BE2C (cell line): ENCODE data around the gene BAHD1.

ENCODE experiments used
- DNase-seq: peaks from one replicate; pipeline ENCODE4 v3.0.0-alpha.2; 2020
- H3K27me3 ChIP-seq: fragments of 250-450 bp; sonication (Bioruptor Pico); 2 replicates; pipeline ENCODE4 v1.5.1; 2020; ENCODE audit warnings: mild to moderate bottlenecking
- H3K36me3 ChIP-seq: fragments of 250-450 bp; sonication (Bioruptor Pico); 2 replicates; pipeline ENCODE4 v1.5.1; 2020; ENCODE audit warnings: mild to moderate bottlenecking
- H3K4me1 ChIP-seq: fragments of 250-450 bp; sonication (Bioruptor Pico); 2 replicates; pipeline ENCODE4 v1.5.1; 2020
- H3K4me3 ChIP-seq: 2 replicates; pipeline ENCODE4 v1.5.1; 2011; ENCODE audit warnings: low read depth, low read length
- H3K9me3 ChIP-seq: fragments of 250-450 bp; sonication (Bioruptor Pico); 2 replicates; pipeline ENCODE4 v1.5.1; 2020
- TF ChIP-seq, protein P1 (sequence below): IDR thresholded peaks from 2 replicates; pipeline ENCODE4 v1.5.1; 2012; ENCODE audit warnings: mild to moderate bottlenecking, low read depth, low read length

Gene BAHD1

DNA sequence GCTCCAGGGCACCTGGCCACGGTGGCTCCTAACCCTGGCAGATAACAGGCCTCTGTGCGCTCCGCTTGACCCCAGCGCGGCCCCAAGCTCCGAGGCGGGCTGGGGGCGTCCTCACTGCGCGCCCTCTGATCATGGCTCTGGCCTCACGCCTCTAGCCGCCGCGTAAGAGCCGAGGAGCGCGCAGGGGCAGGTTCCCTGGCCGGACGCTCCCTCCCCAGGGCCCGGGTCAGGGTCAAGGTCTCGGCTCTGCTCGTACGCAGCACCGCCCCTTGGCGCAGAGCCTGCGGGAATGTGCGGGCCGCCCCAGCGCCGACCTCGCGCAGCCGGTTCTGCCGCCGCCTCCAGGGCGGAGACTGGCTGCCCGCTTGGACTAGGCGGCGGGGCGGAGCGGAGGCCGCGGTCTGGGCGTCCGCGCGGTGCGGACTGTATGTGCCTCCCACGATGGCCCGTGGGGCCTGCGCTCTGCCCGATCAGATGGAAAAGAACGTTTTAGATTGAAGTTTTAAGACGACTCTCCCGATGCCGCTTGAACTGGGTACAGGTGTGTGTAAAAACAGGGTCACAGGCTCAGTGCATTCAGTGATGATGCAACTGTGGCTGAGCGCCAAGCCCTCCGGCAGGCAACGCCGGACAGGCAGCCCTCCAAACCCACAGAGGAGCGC lies 70.8 kb downstream of the BAHD1 start:
- H3K36me3 ChIP-seq, result no peaks in the 10 kb centered on the region
- no peaks in the 10 kb centered on the region for H3K9me3 ChIP-seq
- H3K4me3 ChIP-seq, result peak overlapping the region; percentile 64
- peaks cover 3% of the 10 kb centered on the region; the same call in 1 of the 2 replicates for H3K4me1 ChIP-seq
- H3K27me3 ChIP-seq, result no peaks in the 10 kb centered on the region
- DNase-seq, result peak; percentile 70
- TF ChIP-seq, protein P1, sequence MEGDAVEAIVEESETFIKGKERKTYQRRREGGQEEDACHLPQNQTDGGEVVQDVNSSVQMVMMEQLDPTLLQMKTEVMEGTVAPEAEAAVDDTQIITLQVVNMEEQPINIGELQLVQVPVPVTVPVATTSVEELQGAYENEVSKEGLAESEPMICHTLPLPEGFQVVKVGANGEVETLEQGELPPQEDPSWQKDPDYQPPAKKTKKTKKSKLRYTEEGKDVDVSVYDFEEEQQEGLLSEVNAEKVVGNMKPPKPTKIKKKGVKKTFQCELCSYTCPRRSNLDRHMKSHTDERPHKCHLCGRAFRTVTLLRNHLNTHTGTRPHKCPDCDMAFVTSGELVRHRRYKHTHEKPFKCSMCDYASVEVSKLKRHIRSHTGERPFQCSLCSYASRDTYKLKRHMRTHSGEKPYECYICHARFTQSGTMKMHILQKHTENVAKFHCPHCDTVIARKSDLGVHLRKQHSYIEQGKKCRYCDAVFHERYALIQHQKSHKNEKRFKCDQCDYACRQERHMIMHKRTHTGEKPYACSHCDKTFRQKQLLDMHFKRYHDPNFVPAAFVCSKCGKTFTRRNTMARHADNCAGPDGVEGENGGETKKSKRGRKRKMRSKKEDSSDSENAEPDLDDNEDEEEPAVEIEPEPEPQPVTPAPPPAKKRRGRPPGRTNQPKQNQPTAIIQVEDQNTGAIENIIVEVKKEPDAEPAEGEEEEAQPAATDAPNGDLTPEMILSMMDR, result no peak

GRCh38 chr15:40512440-40512839 lies 71.7 kb downstream of the BAHD1 start:
- no peaks in the 10 kb centered on the region for H3K27me3 ChIP-seq
- peaks cover 3% of the 10 kb centered on the region; the same call in 1 of the 2 replicates for H3K4me1 ChIP-seq
- TF ChIP-seq, protein P1, result no peak
- no peak overlapping the region for H3K4me3 ChIP-seq
- no peaks in the 10 kb centered on the region for H3K36me3 ChIP-seq
- no peak for DNase-seq
- H3K9me3 ChIP-seq, result no peaks in the 10 kb centered on the region

DNA sequence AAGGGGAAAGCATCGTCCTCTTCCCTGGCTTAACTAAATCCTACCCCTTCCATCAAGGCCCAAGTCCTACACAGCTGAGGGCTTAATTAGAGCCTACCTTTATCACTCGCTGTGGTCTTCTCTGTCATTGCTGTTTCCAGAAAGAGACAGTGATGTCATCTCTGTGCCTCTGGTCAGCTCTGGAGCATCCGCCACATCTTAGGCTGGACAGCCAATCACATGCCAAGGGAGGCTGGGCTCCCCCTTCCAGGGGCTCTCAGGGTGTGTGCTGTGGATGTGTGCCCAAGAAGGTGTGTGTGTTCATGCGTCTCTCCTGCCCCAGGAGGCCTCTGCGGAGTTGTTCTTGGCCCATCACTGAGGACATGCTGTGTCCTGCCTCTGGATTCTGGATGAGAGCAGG lies 72.9 kb downstream of the BAHD1 start:
- peaks cover 3% of the 10 kb centered on the region; the same call in 1 of the 2 replicates for H3K4me1 ChIP-seq
- no peaks in the 10 kb centered on the region for H3K36me3 ChIP-seq
- TF ChIP-seq, protein P1, result no peak
- H3K27me3 ChIP-seq, result no peaks in the 10 kb centered on the region
- no peak overlapping the region for H3K4me3 ChIP-seq
- no peaks in the 10 kb centered on the region for H3K9me3 ChIP-seq
- no peak for DNase-seq

DNA sequence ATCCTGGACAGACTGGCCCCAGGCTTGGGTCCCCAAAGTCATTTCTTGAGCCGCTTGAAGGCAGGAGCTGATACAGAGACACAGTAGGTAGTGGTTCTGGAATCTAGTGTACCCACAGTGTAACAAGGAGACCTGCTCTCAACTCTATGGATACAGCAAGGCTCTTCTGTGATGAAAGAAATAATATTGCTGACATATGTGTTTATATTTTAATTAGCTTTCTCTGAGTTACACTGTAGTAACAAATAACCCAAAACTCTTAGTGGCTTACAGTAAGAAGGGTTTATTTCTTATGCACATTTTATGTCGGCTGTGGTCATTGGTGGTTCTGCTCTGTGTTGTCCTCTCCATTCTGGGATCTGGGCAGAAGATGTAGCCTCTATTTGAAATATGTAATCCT lies 75.6 kb downstream of the BAHD1 start:
- H3K4me1 ChIP-seq, result peaks cover 3% of the 10 kb centered on the region; the same call in 1 of the 2 replicates
- no peaks in the 10 kb centered on the region for H3K27me3 ChIP-seq
- no peak overlapping the region for H3K4me3 ChIP-seq
- no peak for DNase-seq
- no peaks in the 10 kb centered on the region for H3K36me3 ChIP-seq
- H3K9me3 ChIP-seq, result no peaks in the 10 kb centered on the region
- TF ChIP-seq, protein P1, result no peak
